Fibroblast of skin of right biceps (primary cell): ENCODE results near the gene WBP2.
"Not testable (repeated sequence)": the region's sequence is repeated elsewhere in the genome, so short reads cannot be mapped to it uniquely, and the experiment has no call there.

Experiments
- DNase-seq: peaks from one replicate; pipeline ENCODE4 v3.0.0-alpha.2; 2013

WBP2 gene

GRCh38 chr17:75865404-75866188 lies 10.5 kb upstream of the WBP2 start:
- not testable (repeated sequence) for DNase-seq

GRCh38 chr17:75864887-75865286 lies 9.8 kb upstream of the WBP2 start:
- not testable (repeated sequence) for DNase-seq

GRCh38 chr17:75864448-75864871 lies 9.3 kb upstream of the WBP2 start:
- peak; percentile 51 for DNase-seq

GRCh38 chr17:75861927-75862317 lies 6.8 kb upstream of the WBP2 start:
- DNase-seq: no peak

DNA sequence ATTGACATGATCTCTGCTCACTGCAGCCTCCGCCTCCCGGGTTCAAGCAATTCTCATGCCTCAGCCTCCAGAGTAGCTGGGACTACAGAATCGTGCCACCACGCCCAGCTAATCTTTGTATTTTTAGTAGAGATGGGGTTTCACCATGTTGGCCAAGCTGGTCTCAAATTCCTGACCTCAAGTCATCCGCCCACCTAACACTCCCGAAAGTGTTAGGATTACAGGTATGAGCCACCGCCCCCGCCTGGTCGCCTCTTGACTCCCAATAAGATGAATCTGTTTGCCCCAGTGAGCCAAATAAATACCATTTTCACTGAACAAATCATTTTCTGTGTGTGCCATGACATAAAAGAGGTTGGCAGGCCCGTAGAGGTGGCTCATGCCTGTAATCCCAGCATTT lies 4.2 kb upstream of the WBP2 start:
- not testable (repeated sequence) for DNase-seq

- DNase-seq: no peak
Measured at GRCh38 chr17:75856062-75856756, 1.1 kb upstream of the WBP2 start.

- no peak for DNase-seq
Measured at GRCh38 chr17:75854881-75855309, 240 bp downstream of the WBP2 start.

DNA sequence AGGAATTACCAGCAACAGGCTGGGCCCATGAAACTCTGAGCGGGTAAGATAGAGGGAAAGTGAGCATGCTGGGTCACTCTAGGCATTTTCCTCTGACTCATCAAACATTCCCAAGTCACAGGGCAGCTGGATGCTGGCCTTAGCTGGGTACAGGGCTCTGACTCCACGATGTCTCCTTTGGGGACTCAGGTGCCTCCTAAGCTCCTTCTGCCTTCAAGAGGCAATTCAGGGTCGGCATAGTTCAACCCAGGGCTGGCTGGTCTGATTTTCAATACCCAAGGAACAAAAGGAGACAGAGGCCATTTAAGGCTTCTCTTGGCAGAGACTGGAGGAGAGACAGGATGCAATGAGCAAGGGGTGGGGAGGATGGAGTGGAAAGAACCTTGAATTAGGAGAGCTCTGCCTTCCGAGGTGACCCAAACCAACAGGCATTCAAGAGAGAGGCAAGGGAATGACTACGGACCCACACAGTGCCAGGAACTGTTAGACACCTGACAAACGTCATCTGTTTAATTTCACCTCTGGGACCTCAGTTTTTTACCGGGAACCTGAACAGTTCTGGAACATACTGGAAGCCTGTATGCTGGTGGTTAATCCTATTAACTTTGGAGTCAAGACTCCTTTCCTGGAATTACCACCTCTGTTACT lies 910 bp downstream of the WBP2 start:
- DNase-seq: peak; percentile 47

DNA sequence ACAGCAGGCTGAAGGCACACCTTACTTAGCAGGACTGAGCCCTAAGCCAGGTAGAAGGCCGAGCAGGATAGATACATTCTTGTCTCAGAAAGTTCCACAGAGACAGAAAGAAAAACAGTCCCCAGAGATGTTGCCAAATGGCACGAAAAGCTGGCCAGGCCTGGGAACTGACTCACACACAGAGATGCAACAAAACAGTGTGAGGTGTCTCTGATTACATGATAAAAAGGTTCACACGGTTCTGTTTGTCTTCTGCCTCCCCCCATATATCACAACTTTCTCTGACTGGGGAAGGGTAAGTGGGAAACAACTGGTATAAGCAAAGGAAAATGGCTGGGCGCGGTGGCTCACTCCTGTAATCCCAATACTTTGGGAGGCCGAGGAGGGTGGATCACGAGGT lies 1.7 kb downstream of the WBP2 start:
- DNase-seq: no peak

DNA sequence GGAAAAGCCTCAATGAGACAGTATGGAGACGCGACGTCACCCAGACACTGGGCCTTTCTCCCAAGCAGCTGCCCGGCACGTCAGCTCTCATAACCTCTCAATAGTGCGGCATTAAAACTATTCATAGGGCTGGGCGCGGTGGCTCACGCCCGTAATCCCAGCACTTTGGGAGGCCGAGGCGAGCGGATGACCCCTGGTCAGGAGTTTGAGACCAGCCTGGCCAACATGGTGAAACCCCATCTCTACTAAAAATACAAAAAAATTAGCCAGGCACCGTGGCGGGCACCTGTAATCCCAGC lies 3.5 kb downstream of the WBP2 start:
- DNase-seq: not testable (repeated sequence)

DNA sequence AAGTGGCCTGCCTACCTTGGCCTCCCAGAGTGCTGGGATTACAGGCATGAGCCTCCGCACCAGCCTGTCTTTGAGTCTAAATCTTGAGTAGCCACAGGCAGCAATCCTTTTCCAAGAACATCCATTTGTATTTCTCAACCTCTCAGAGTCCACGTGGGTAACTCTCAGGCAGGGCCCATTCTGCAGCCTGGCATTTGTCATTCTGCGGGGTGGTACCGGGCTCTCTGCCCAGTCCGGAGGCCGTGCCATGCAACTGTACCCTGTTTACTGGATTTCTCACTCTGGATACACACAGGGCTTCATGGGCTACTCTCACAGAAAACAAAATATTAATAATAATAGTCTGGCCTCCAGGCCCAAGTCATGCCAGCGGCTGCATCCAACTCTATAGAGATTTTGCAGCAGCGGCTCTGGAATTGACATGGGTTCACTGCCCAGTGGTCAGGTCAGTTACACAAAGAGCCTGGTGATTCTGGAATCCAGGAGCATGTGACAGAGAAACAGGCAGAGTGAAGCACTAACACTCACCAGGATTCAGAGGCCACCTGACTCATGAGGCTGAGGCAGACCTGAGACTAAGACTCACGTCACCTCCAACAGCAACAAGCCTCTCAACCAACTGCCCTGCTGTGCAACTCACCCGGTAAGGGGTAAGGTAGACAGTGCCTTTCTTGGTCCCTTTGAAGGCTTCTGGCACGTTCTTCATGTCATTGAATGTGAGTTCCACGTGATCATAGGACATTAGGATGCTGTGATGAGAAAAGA lies 4.0 kb downstream of the WBP2 start:
- no peak for DNase-seq

DNA sequence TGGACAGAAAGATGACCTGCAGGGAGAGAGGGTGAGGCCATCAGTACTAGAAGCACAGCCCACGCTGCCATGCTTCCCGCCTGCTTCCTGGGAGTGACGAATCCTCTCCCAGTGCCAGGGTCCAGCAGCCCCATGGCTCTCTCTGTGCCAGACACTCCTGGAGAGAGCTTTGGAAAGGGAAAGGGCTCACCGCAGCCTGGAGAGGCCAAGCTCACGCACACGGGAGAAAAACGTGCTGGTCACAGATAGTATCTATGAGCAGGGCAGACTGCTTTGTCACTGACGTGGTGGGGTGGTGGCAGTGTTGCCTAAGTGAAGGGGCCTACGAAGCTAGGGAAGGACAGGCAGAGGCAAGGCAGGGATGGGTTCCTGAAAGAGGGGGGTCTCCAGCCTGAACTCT lies 5.4 kb downstream of the WBP2 start:
- no peak for DNase-seq

DNA sequence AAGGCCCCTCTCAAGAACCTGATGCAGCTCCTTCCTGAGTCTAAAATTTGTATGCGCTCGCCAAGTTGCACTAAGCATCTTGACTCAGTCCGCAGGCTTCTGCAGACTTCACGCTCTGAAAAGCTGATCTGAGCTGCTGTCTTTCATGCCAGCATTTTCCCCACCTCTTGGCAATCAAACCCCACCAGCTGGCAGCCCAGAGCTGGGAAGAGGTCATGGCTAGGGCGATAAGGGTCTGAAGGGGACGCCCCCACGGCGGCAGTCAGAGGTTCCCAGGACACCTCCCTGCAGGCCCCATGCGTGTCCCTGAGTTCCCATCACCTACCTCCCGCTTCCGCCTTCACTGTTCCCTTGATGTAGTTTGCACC lies 5.9 kb downstream of the WBP2 start:
- DNase-seq: no peak

- no peak for DNase-seq
Measured at GRCh38 chr17:75848523-75849278, 6.4 kb downstream of the WBP2 start.

- no peak for DNase-seq
Measured at GRCh38 chr17:75847614-75848522, 7.3 kb downstream of the WBP2 start.

- no peak for DNase-seq
Measured at GRCh38 chr17:75846692-75847613, 8.2 kb downstream of the WBP2 start.

DNA sequence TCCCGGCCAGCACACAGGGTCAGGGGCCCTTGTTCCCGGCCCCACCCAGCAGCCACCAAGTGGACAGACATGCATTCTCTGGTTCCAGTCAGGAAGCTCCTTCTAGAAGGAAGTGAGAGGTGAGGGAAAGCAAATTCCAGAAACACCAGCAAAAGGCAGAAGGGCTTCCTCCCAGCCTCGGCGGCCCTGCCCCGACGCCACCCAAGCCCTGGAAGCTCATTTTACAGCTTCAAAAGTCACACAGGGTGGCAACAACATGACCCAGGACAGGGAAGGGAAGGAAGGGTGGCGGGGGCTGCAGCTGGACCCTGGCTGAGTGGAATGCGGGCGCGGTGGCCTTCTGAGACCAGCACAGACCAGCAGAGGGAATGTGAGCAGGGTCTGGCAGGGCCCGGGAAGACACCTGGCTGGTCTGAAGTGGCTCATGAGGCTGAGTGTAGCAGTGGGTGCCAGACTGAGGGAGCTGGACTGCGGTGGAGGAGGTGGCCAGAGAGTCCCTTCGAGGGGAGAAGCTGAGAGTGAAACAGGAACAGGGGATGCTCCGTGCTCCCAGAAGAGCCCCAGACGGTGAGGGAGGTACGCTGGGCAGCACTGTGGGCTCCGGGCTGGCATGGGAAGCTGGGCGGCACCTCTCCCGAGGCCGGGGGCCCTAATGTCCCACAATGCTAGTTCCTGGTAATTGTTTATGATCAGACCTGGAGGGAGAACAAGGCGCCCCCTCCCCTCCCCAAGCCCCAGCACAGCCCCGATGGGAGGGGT lies 9.0 kb downstream of the WBP2 start:
- no peak for DNase-seq

DNA sequence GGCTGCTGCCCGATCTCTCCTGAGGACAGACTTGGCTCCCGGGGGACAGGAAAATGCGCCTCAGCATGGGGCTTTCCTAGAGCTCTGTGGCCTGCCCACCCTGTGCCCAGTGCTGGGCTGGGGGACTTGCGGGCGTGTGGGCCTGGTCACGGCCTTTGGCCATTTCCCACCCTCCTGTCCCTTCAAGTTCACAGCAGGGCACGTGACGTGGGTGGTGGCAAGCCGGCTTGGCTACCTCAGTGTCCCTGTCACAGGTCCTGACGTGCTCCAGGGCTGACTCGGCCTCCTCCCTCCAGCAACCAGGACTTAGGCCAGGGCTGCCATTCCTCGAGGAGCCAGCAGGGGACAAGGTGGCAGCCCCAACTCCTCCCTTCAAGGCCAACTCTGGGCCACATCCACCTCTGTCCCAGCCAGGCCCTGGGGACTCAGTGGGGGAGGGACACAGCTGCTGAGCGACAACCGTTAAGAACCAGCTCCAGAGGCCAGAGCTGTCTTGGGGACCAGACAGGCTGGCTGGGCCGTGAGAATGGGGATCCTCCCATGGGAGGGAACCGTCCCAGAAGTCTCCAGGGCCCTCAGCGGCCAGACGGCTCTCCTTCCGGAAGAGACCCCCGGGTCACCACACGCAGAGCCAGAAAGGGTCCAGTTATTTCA lies 9.9 kb downstream of the WBP2 start:
- DNase-seq: peak; percentile 52

DNA sequence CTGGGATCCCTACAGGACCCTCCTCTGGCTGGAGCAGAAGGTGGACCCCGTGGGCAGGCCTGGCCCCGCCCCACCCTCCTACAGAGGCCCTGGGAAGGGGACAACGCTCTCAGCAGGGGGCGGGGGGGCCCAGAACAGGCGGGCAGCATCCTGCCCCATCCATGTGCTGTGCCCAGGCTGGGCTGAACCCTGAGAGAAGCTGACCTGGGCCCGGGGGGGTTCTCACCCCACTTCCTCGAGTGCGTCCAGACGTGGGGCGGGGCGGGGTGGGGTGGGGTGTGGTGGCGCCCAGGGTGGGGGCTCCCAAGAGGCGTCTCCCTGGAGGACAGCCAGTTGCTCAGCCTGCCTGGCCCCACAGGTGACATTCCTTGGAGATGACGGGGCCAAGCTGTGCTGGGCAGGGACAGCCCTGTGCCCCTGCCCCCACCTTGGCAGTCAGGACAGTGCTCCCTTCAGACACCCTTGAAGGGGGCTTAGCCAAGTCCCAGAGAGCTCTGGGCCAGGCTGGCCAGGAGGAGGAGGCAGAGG lies 10.5 kb downstream of the WBP2 start:
- DNase-seq: no peak
